ENCODE results near the gene ACSM3.

Gene ACSM3

DNA sequence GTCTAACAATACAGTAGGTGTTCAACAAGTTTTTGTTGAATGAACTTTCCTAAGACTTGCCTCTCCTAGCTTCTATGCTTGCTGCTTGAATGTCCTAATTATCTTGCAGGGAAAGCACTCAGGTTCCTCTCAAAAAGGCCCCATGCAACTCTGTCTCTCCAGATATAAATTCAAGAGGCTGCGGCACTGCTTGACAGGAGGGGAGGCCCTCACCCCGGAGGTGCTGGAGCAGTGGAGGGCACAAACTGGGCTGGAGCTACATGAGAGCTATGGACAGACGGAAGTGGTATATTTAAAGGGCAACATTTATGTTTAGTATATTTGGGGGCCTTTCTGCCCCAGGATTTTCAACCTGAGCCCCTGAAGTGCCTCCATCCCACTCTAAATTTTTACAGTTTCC, 36.6 kb upstream of the ACSM3 start:
- peaks cover 20% of the 10 kb centered on the region for H3K36me3 ChIP-seq (replicated peaks; ENCODE audit: low read depth, low read length)
- no peak overlapping the region for H3K9ac ChIP-seq (ENCODE audit: low read length)
- no peak overlapping the region for H2AFZ ChIP-seq (ENCODE audit: low read depth, low read length)
- TF ChIP-seq EZH2phosphoT487 (IDR thresholded peaks at IDR 0.05; ENCODE audit: low read depth): no peak
- TF ChIP-seq, protein P1, sequence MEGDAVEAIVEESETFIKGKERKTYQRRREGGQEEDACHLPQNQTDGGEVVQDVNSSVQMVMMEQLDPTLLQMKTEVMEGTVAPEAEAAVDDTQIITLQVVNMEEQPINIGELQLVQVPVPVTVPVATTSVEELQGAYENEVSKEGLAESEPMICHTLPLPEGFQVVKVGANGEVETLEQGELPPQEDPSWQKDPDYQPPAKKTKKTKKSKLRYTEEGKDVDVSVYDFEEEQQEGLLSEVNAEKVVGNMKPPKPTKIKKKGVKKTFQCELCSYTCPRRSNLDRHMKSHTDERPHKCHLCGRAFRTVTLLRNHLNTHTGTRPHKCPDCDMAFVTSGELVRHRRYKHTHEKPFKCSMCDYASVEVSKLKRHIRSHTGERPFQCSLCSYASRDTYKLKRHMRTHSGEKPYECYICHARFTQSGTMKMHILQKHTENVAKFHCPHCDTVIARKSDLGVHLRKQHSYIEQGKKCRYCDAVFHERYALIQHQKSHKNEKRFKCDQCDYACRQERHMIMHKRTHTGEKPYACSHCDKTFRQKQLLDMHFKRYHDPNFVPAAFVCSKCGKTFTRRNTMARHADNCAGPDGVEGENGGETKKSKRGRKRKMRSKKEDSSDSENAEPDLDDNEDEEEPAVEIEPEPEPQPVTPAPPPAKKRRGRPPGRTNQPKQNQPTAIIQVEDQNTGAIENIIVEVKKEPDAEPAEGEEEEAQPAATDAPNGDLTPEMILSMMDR (IDR thresholded peaks at IDR 0.05; ENCODE audit: low read depth, low read length): no peak
- no peaks in the 10 kb centered on the region for H3K79me2 ChIP-seq (ENCODE audit: low read length)
- no peaks in the 10 kb centered on the region for H3K27me3 ChIP-seq (ENCODE audit: low read depth, low read length)
- H3K4me3 ChIP-seq (ENCODE audit: low read length): no peak overlapping the region
- H3K4me2 ChIP-seq (ENCODE audit: low read length): no peak overlapping the region
- no peak overlapping the region for H3K27ac ChIP-seq (ENCODE audit: low read length)
- H3K9me3 ChIP-seq (ENCODE audit: insufficient read depth, low read length): no peaks in the 10 kb centered on the region
- 0 out of 2 replicates have a peak, but pooled peaks cover 5% of the 10 kb centered on the region for H4K20me1 ChIP-seq (ENCODE audit: insufficient read depth, low read length)
- peaks cover 6% of the 10 kb centered on the region for H3K4me1 ChIP-seq (ENCODE audit: low read length)

DNA sequence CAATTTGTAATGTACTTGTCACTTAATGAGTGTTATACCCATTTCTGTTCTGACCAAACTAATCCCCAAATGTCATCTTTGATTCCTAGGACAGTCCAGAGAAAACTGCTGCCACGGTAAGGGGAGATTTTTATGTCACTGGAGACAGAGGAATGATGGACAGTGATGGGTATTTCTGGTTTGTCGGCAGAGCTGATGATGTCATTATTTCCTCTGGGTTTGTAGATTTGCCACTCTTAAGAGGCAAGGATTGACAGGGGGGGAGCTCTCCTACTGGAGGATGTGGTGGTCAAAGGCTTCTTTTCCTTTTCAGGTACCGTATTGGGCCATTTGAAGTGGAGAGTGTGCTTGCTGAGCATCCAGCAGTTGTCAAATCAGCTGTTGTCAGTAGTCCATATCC, 34.7 kb upstream of the ACSM3 start:
- H3K9ac ChIP-seq (ENCODE audit: low read length): no peak overlapping the region
- no peak for TF ChIP-seq EZH2phosphoT487 (IDR thresholded peaks at IDR 0.05; ENCODE audit: low read depth)
- TF ChIP-seq, protein P1 (IDR thresholded peaks at IDR 0.05; ENCODE audit: low read depth, low read length): no peak
- H2AFZ ChIP-seq (ENCODE audit: low read depth, low read length): no peak overlapping the region
- no peaks in the 10 kb centered on the region for H3K9me3 ChIP-seq (ENCODE audit: insufficient read depth, low read length)
- H3K27me3 ChIP-seq (ENCODE audit: low read depth, low read length): no peaks in the 10 kb centered on the region
- no peak overlapping the region for H3K4me3 ChIP-seq (ENCODE audit: low read length)
- 0 out of 2 replicates have a peak, but pooled peaks cover 5% of the 10 kb centered on the region for H4K20me1 ChIP-seq (ENCODE audit: insufficient read depth, low read length)
- no peaks in the 10 kb centered on the region for H3K79me2 ChIP-seq (ENCODE audit: low read length)
- H3K4me2 ChIP-seq (ENCODE audit: low read length): no peak overlapping the region
- no peak overlapping the region for H3K27ac ChIP-seq (ENCODE audit: low read length)
- H3K36me3 ChIP-seq (replicated peaks; ENCODE audit: low read depth, low read length): peaks cover 24% of the 10 kb centered on the region
- peaks cover 6% of the 10 kb centered on the region for H3K4me1 ChIP-seq (ENCODE audit: low read length)

DNA sequence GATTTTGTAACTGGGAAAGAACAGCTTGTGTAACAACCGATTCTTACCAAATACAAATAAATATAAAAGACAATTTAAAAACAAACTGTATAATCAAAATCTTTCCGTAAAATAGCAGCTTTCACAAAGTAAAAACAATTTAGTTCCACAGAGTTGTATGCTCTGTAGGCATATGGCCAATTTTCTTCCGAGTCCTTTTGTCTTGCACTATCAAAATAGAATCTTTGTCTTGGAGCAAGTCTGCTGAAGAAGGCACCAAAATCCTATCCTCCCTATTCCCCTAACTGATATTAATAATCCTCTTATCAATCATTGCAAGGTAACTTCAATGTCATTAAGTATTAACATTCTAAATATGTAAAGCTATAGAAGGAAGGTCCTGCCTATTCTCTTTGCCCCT, 29.8 kb upstream of the ACSM3 start:
- no peak overlapping the region for H3K4me2 ChIP-seq (ENCODE audit: low read length)

DNA sequence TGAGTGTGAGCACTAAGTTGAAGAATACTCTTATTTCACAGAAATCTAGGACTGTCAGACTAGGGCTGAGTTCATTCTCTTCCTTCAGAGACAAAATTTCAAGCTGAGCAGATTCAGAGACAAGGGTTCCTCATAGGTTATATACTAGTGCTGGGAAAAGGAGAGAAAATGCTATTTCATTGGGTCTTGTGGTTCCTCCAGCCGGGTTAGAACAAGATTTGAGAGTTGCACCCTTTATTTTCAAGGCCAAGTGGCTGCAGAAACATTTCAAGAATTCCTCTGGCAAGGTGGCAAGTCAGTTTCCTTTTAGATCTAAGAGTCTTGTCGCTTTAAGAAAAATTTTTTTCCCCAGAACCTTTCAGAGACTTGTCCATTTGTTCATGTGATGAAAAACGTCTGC, 29.0 kb upstream of the ACSM3 start:
- no peak overlapping the region for H3K4me2 ChIP-seq (ENCODE audit: low read length)
- no peak overlapping the region for H3K27ac ChIP-seq (ENCODE audit: low read length)
- peaks cover 55% of the 10 kb centered on the region for H3K36me3 ChIP-seq (replicated peaks; ENCODE audit: low read depth, low read length)
- H2AFZ ChIP-seq (ENCODE audit: low read depth, low read length): no peak overlapping the region
- H4K20me1 ChIP-seq (ENCODE audit: insufficient read depth, low read length): peaks cover 8% of the 10 kb centered on the region
- peaks cover 20% of the 10 kb centered on the region for H3K79me2 ChIP-seq (ENCODE audit: low read length)
- peaks cover 7% of the 10 kb centered on the region for H3K4me1 ChIP-seq (ENCODE audit: low read length)
- TF ChIP-seq, protein P1 (IDR thresholded peaks at IDR 0.05; ENCODE audit: low read depth, low read length): no peak
- TF ChIP-seq EZH2phosphoT487 (IDR thresholded peaks at IDR 0.05; ENCODE audit: low read depth): no peak
- no peak overlapping the region for H3K9ac ChIP-seq (ENCODE audit: low read length)
- H3K4me3 ChIP-seq (ENCODE audit: low read length): no peak overlapping the region
- no peaks in the 10 kb centered on the region for H3K27me3 ChIP-seq (ENCODE audit: low read depth, low read length)
- H3K9me3 ChIP-seq (ENCODE audit: insufficient read depth, low read length): no peaks in the 10 kb centered on the region

More for the DNA sequence above, 29.8 kb upstream of the ACSM3 start:
- Histone ChIP-seq H3K9ac (ENCODE audit: low read length) (no peak overlapping the region), H3K79me2 (ENCODE audit: low read length) (peaks cover 13% of the 10 kb centered on the region), H4K20me1 (ENCODE audit: insufficient read depth, low read length) (peaks cover 10% of the 10 kb centered on the region; the same call in 1 of the 2 replicates), H3K4me3 (ENCODE audit: low read length) (no peak overlapping the region), H3K27ac (ENCODE audit: low read length) (no peak overlapping the region), H3K27me3 (ENCODE audit: low read depth, low read length) (no peaks in the 10 kb centered on the region), H3K36me3 (replicated peaks; ENCODE audit: low read depth, low read length) (peaks cover 60% of the 10 kb centered on the region), H3K9me3 (ENCODE audit: insufficient read depth, low read length) (no peaks in the 10 kb centered on the region), H2AFZ (ENCODE audit: low read depth, low read length) (no peak overlapping the region), H3K4me1 (ENCODE audit: low read length) (peaks cover 6% of the 10 kb centered on the region)
- no peak for TF ChIP-seq EZH2phosphoT487 (IDR thresholded peaks at IDR 0.05; ENCODE audit: low read depth)
- TF ChIP-seq, protein P1 (IDR thresholded peaks at IDR 0.05; ENCODE audit: low read depth, low read length): no peak
